IPS-11a (cell line): ENCODE data around the gene TNIP2.
A peak's percentile ranks its signal among the peaks of the same experiment; 100 is the strongest.

Experiments
- H3K4me3 ChIP-seq: one replicate; pipeline ENCODE4 v1.5.1; 2013; ENCODE audit warnings: low read depth, low read length, control low read depth

TNIP2 gene

GRCh38 chr4:2755821-2756690, at the start of gene TNIP2:
Gene TNIP2, minus strand, starts transcription at chr4:2756336. Its CDS starts 47 bp downstream, at chr4:2756289.
- peak within 1 kb of the TSS; percentile 67 for H3K4me3 ChIP-seq

GRCh38 chr4:2804973-2805501, 48.9 kb upstream of the TNIP2 start:
- H3K4me3 ChIP-seq: no peak overlapping the region

GRCh38 chr4:2804449-2804972, 48.4 kb upstream of the TNIP2 start:
- no peak overlapping the region for H3K4me3 ChIP-seq

- H3K4me3 ChIP-seq: no peak overlapping the region
Observed at GRCh38 chr4:2803624-2804448, 47.7 kb upstream of the TNIP2 start.

- H3K4me3 ChIP-seq: no peak overlapping the region
Observed at GRCh38 chr4:2802618-2803531, 46.7 kb upstream of the TNIP2 start.

- H3K4me3 ChIP-seq: no peak overlapping the region
Observed at GRCh38 chr4:2800691-2801596, 44.8 kb upstream of the TNIP2 start.

GRCh38 chr4:2799971-2800690, 44.0 kb upstream of the TNIP2 start:
- no peak overlapping the region for H3K4me3 ChIP-seq

GRCh38 chr4:2799224-2799911, 43.2 kb upstream of the TNIP2 start:
- no peak overlapping the region for H3K4me3 ChIP-seq

- H3K4me3 ChIP-seq: no peak overlapping the region
Observed at GRCh38 chr4:2798399-2799223, 42.5 kb upstream of the TNIP2 start.

GRCh38 chr4:2797545-2798305, 41.6 kb upstream of the TNIP2 start:
- H3K4me3 ChIP-seq: no peak overlapping the region

GRCh38 chr4:2796849-2797544, 40.9 kb upstream of the TNIP2 start:
- no peak overlapping the region for H3K4me3 ChIP-seq

- H3K4me3 ChIP-seq: no peak overlapping the region
Observed at GRCh38 chr4:2795893-2796848, 40.0 kb upstream of the TNIP2 start.

- H3K4me3 ChIP-seq: no peak overlapping the region
Observed at GRCh38 chr4:2795300-2795892, 39.3 kb upstream of the TNIP2 start.

- no peak overlapping the region for H3K4me3 ChIP-seq
Observed at GRCh38 chr4:2794486-2795299, 38.6 kb upstream of the TNIP2 start.
